ENCODE measurements around the gene COL23A1. TPM values are rescaled to one million over a fixed set of nuclear protein-coding genes. Genes with fewer than 3 reads are reported as not detected.

COL23A1 gene
- total and polyA plus RNA-seq, 2 experiments from 2014 or later = 4.8 to 8.2 TPM

GRCh38 chr5:178388386-178389025, 201.7 kb downstream of the COL23A1 start:
- DNase-seq (ENCODE audit: low spot score) (no peak), ATAC-seq (no peak)
- Histone ChIP-seq H2AFZ (no peak overlapping the region), H3F3A (replicated peaks; ENCODE audit: low read depth) (no peaks in the 10 kb centered on the region), H3K27me3 (ENCODE audit: insufficient read depth) (no peaks in the 10 kb centered on the region), H3K79me2 (replicated peaks; ENCODE audit: insufficient read depth) (no peaks in the 10 kb centered on the region), H3K4me1 (ENCODE audit: insufficient read depth) (no peaks in the 10 kb centered on the region; the same call in 1 of the 2 replicates), H3K4me2 (no peak overlapping the region), H3K36me3 (ENCODE audit: insufficient read depth) (no peaks in the 10 kb centered on the region), H3K9me2 (ENCODE audit: insufficient read depth) (no peaks in the 10 kb centered on the region), H3K4me3 (no peak overlapping the region), H4K20me1 (replicated peaks; ENCODE audit: insufficient read depth) (no peaks in the 10 kb centered on the region), H3K27ac (ENCODE audit: low read depth) (no peak overlapping the region)
- Mint-ChIP-seq H3K27ac (no peak overlapping the region), H3K4me1 (peaks cover 40% of the 10 kb centered on the region), H3K4me3 (no peak overlapping the region), H3K27me3 (ENCODE audit: insufficient read depth, low read depth, poor library complexity) (peaks cover 5% of the 10 kb centered on the region), H3K9me3 (no peaks in the 10 kb centered on the region), H3K36me3 (ENCODE audit: low read depth) (no peaks in the 10 kb centered on the region)
- TF ChIP-seq EZH2 (IDR thresholded peaks at IDR 0.05; ENCODE audit: low read depth, unreplicated experiment) (no peak), NANOG (IDR thresholded peaks at IDR 0.05; ENCODE audit: borderline replicate concordance) (no peak), POLR2AphosphoS5 (IDR thresholded peaks at IDR 0.05; ENCODE audit: low read depth) (no peak), CREB1 (CRISPR knock-in tag; IDR thresholded peaks at IDR 0.05; ENCODE audit: low read depth) (no peak), EZH2phosphoT487 (IDR thresholded peaks at IDR 0.05; ENCODE audit: unreplicated experiment) (no peak), CTCF (conservative IDR thresholded peaks at IDR 0.05; ENCODE audit: low read depth in 2 of 2) (no peak), REST (IDR thresholded peaks at IDR 0.05; ENCODE audit: unreplicated experiment) (no peak), STAT1 (IDR thresholded peaks at IDR 0.05; ENCODE audit: unreplicated experiment) (no peak), ZNF331 (CRISPR knock-in tag; IDR thresholded peaks at IDR 0.05; ENCODE audit: low read depth) (no peak), ZNF462 (CRISPR knock-in tag; IDR thresholded peaks at IDR 0.05) (no peak), ETS1 (IDR thresholded peaks at IDR 0.05) (no peak), ZNF114 (CRISPR knock-in tag; IDR thresholded peaks at IDR 0.05) (no peak)

Measured in GM23338 (cell line).